ENCODE measurements around the gene PPT1. TPM values are rescaled to one million over a fixed set of nuclear protein-coding genes. Genes with fewer than 3 reads are reported as not detected.
"Not testable (repeated sequence)": the region's sequence is repeated elsewhere in the genome, so short reads cannot be mapped to it uniquely, and the experiment has no call there.

The PPT1 gene
- total RNA-seq, 1 donor from 2014 or later, result 102 TPM

GRCh38 chr1:40040511-40041465 is 56.3 kb downstream of the PPT1 start, which contains the start of gene CAP1:
CAP1 (plus strand) TSS chr1:40040729; CDS start chr1:40059347, 18,618 bp downstream.
- Mint-ChIP-seq H3K9me3 (no peaks in the 10 kb centered on the region), H3K27me3 (no peaks in the 10 kb centered on the region), H3K4me1 (peaks cover 60% of the 10 kb centered on the region), H3K36me3 (ENCODE audit: low read depth) (peaks cover 43% of the 10 kb centered on the region), H3K4me3 (peak within 1 kb of the TSS; percentile 93), H3K27ac (peak within 1 kb of the TSS; percentile 95)
- peak; percentile 100 for DNase-seq
- intact Hi-C loops (cut with micrococcal nuclease), result loop anchor here (1.0 to 5.0 kb wide), 5 partner anchors 18 to 938 kb away; partner anchors contain the start of genes CTPS1, MFSD2A and ZMPSTE24

DNA sequence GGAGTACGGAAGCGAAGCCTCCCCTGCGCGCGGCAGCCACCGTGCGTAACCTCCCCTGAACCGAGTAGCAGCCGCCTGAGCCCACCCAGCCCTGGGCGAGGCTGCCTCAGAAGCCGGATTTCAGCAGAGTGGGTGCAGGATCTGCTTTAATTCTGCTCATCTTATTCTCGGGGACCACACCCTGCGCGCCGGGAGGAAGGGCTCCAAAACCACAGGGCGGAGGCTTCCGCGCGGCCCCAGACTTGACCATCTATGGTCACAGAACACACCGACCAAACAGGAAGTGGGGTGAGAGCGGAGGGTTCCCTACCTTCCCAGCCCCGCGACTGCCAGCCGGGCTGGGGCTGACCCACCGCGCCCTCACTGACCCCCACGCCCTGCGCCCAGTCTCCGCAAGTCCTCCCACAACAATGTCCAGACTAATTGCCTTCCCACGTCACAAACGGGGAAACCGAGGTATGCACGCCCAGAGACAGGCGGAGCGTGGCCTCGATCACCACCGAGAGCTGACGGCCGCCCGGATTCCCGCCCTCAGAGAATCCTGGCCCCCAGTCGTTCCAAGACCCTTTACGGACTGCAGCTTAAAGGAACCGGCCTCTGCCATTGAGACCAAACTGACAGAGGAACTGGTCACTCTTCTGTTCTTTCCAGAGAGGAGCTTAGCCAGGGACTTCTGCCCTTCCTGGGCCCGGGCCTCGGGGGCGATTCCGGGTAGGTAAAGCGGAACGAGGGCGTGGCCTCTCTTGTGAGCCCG is 57.1 kb downstream of the PPT1 start:
- DNase-seq, result peak; percentile 95
- intact Hi-C loops (cut with micrococcal nuclease), result loop anchor here (1.0 to 5.0 kb wide), 5 partner anchors 19 to 939 kb away; partner anchors contain the start of genes CTPS1, MFSD2A and ZMPSTE24
- Mint-ChIP-seq H3K4me3 (peak overlapping the region; percentile 93), H3K27ac (peak overlapping the region; percentile 95), H3K9me3 (no peaks in the 10 kb centered on the region), H3K4me1 (peaks cover 55% of the 10 kb centered on the region), H3K27me3 (no peaks in the 10 kb centered on the region), H3K36me3 (ENCODE audit: low read depth) (peaks cover 34% of the 10 kb centered on the region)

- peak overlapping the region; percentile 95 for H3K27ac Mint-ChIP-seq
- no peak for DNase-seq
- intact Hi-C loops (cut with micrococcal nuclease), result no loop called here
- H3K36me3 Mint-ChIP-seq (ENCODE audit: low read depth), result peaks cover 30% of the 10 kb centered on the region
- H3K4me1 Mint-ChIP-seq, result peaks cover 56% of the 10 kb centered on the region
- no peaks in the 10 kb centered on the region for H3K9me3 Mint-ChIP-seq
- H3K27me3 Mint-ChIP-seq, result no peaks in the 10 kb centered on the region
- peak overlapping the region; percentile 93 for H3K4me3 Mint-ChIP-seq
Measured at GRCh38 chr1:40039245-40039756, 57.8 kb downstream of the PPT1 start.

DNA sequence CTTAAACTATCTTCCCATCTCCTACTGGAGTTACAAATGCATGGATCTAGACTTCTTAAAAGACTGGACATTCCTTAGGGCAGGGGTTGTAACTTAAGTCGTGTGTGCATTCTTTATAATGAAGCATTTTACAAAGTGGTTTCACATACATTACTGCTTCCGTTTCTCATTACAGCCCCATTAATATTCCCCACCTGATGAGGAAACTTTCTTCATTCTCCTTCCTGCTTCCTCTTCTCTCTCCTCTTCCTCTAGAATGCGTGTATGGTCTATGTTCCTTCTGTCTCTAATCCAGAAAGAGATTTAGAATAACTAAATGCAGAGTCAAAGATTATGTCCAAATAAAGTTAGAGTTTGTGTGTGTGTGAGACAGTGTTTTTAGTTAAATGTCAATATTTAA is 58.4 kb downstream of the PPT1 start:
- peaks cover 52% of the 10 kb centered on the region for H3K4me1 Mint-ChIP-seq
- no peaks in the 10 kb centered on the region for H3K27me3 Mint-ChIP-seq

DNA sequence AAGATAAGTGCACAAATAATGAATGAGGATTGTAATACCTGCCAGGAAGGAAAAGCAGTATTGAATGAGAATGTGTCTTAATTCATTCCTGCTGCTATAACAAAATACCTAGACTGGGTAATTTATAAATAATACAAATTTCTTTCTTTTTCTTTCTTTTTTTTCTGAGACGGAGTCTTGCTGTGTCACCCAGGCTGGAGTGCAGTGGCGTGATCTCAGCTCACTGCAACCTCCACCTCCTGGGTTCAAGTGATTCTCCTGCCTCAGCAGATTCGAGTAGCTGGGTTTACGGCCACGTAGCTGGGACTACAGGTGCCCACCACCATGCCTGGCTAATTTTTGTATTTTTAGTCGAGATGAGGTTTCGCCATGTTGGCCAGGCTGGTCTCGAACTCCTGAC is 59.8 kb downstream of the PPT1 start:
- DNase-seq; H3K9me3 Mint-ChIP-seq; H3K27ac Mint-ChIP-seq; H3K27me3 Mint-ChIP-seq; H3K4me3 Mint-ChIP-seq; intact Hi-C loops (cut with micrococcal nuclease): not testable (repeated sequence)
- peaks cover 15% of the 10 kb centered on the region for H3K36me3 Mint-ChIP-seq (ENCODE audit: low read depth)
- peaks cover 41% of the 10 kb centered on the region for H3K4me1 Mint-ChIP-seq

More for the DNA sequence above, 58.4 kb downstream of the PPT1 start:
- no peaks in the 10 kb centered on the region for H3K9me3 Mint-ChIP-seq
- peak overlapping the region; percentile 79 for H3K27ac Mint-ChIP-seq
- H3K36me3 Mint-ChIP-seq (ENCODE audit: low read depth), result peaks cover 25% of the 10 kb centered on the region
- intact Hi-C loops (cut with micrococcal nuclease), result no loop called here
- peak overlapping the region; percentile 93 for H3K4me3 Mint-ChIP-seq
- no peak for DNase-seq

DNA sequence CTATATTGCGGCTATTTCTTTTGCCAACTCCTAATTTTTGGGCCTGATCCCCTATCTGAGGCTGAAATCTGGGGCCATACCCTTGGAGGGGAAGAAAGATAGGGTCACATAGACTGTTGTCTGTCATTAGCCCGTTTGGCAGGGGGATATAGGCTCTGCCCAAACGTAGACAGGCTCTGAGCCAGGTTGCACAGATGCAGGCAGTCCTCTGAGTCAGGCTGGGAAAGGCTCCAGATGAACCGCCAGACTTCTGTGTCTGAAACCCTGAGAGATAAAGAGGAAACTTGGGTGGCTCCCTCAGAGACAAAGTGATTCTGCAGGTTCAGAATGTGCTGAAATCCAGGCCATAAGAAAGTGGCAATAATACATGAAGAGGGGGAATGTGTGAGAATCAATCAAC is 60.5 kb downstream of the PPT1 start:
- peak; percentile 57 for DNase-seq
- no peaks in the 10 kb centered on the region for H3K27me3 Mint-ChIP-seq
- peaks cover 10% of the 10 kb centered on the region for H3K36me3 Mint-ChIP-seq (ENCODE audit: low read depth)
- intact Hi-C loops (cut with micrococcal nuclease), result no loop called here
- H3K9me3 Mint-ChIP-seq, result no peaks in the 10 kb centered on the region
- H3K27ac Mint-ChIP-seq, result no peak overlapping the region
- peaks cover 38% of the 10 kb centered on the region for H3K4me1 Mint-ChIP-seq
- no peak overlapping the region for H3K4me3 Mint-ChIP-seq

- Mint-ChIP-seq H3K27me3 (peaks cover 6% of the 10 kb centered on the region), H3K36me3 (ENCODE audit: low read depth) (peaks cover 2% of the 10 kb centered on the region), H3K27ac (peak overlapping the region; percentile 44), H3K9me3 (no peaks in the 10 kb centered on the region), H3K4me1 (peaks cover 38% of the 10 kb centered on the region), H3K4me3 (peak overlapping the region; percentile 27)
- peak; percentile 71 for DNase-seq
- intact Hi-C loops (cut with micrococcal nuclease), result loop anchor here (5.0 kb wide), 1 partner anchor 118 kb away; no protein-coding TSS in a partner anchor
Measured at GRCh38 chr1:40034869-40035268, 62.2 kb downstream of the PPT1 start.

DNA sequence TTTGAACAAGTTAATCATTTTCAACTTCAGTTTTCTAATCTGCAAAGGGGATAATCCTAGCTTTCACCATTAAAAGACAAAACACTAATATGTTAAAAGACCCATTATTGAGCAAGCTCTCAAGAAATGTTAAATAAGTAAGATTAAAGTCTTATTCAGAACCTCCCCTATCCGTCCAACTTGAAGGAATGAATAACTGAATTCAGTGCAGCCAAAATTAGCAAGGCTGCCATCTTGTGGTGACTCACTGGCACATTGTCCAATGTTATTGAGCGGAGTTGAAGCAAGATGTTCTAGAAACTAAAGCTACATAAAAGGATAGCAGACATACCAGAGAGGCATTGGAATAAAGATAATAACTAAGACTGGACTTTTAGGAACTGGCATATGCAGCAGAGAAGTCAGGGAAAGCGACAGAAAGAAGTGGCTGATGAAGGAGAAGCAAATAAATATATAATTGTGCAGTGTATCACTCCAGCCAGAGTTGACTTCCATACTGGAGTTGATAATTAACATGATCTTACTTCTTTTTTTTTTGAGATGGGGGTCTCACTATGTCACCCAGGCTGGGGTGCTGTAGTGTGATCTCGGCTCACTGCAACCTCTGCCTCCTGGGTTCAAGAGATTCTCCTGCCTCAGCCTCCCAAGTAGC is 64.7 kb downstream of the PPT1 start:
- peak; percentile 86 for DNase-seq
- Mint-ChIP-seq H3K27ac (peak overlapping the region; percentile 3), H3K4me1 (peaks cover 27% of the 10 kb centered on the region), H3K36me3 (ENCODE audit: low read depth) (no peaks in the 10 kb centered on the region), H3K4me3 (no peak overlapping the region), H3K9me3 (no peaks in the 10 kb centered on the region), H3K27me3 (peaks cover 15% of the 10 kb centered on the region)
- intact Hi-C loops (cut with micrococcal nuclease), result loop anchor here (5.0 kb wide), 1 partner anchor 115 kb away; no protein-coding TSS in a partner anchor

DNA sequence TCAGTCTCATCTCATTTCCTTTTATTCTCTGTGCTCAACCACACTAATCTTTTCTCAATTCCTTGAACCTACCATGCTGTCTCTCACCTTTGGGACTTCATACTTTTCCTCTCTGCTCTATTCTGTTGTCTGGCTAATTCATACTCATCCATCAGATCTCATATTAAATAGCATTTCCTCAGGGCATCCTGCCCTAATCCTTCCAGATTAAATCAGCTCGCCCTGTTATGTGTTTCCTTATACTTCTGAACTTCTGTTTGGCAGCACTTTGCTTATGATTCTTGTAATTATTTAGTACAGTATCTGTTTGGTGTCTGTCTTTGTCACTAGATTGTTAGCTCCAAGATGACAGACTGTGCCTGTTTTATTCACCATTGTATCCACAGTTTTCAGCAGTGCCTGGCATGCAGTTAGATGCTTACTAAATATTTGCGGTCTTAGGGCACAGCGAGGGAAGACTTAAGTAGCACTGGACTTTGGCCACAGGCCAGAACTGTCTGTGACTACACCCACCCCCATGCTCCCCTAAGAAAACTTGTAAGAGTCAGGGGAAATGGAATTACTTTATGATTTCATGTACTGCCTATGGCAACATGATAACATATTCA is 66.4 kb downstream of the PPT1 start:
- intact Hi-C loops (cut with micrococcal nuclease), result loop anchor here (5.0 kb wide), 1 partner anchor 113 kb away; no protein-coding TSS in a partner anchor
- Mint-ChIP-seq H3K27me3 (peaks cover 17% of the 10 kb centered on the region), H3K4me3 (no peak overlapping the region), H3K27ac (no peak overlapping the region), H3K9me3 (peaks cover 4% of the 10 kb centered on the region), H3K4me1 (peaks cover 21% of the 10 kb centered on the region), H3K36me3 (ENCODE audit: low read depth) (peaks cover 3% of the 10 kb centered on the region)
- no peak for DNase-seq

DNA sequence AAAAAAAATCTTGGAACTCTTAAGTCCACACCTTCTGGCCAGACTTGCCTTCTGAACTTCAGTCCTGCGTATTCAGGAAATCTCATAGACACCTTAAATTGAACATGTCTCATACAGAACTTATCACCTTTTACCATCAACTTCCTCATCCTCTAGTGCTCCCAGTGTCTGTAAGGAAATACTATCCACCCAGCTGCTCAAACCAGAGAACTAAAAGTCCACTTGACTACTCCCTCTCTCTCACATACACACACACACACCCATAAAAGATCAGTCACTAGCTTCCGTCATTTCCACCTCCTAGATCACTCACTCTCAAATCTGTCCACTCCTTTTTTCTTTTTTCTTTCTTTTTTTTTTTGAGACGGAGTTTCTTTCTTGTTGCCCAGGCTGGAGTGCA is 67.4 kb downstream of the PPT1 start:
- no peak overlapping the region for H3K27ac Mint-ChIP-seq
- H3K4me3 Mint-ChIP-seq, result no peak overlapping the region
- no peak for DNase-seq
- peaks cover 19% of the 10 kb centered on the region for H3K27me3 Mint-ChIP-seq
- H3K9me3 Mint-ChIP-seq, result peaks cover 4% of the 10 kb centered on the region
- intact Hi-C loops (cut with micrococcal nuclease), result loop anchor here (5.0 kb wide), 1 partner anchor 112 kb away; no protein-coding TSS in a partner anchor
- peaks cover 3% of the 10 kb centered on the region for H3K36me3 Mint-ChIP-seq (ENCODE audit: low read depth)
- peaks cover 16% of the 10 kb centered on the region for H3K4me1 Mint-ChIP-seq

DNA sequence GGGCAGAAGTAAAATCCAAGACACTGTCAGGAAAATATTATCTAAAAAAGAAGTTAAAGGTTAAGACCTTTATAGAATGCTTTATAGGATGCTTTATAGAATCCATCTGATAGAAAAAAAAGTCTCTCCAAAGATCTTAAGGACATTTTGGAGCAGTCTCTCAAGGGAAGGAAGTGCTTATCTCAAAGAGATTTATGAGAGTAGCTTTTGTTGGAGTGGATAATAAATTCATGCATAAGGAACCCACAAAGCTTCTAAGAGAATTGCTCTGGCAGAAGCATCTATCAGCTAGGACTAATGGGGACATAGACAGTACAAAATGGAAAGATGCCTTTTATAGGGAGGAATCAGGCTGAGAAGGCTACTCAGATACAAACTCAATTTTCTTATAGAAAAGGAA is 69.4 kb downstream of the PPT1 start:
- peaks cover 8% of the 10 kb centered on the region for H3K9me3 Mint-ChIP-seq
- H3K27me3 Mint-ChIP-seq, result peaks cover 23% of the 10 kb centered on the region
- intact Hi-C loops (cut with micrococcal nuclease), result no loop called here
- H3K27ac Mint-ChIP-seq, result no peak overlapping the region
- peaks cover 3% of the 10 kb centered on the region for H3K36me3 Mint-ChIP-seq (ENCODE audit: low read depth)
- no peak overlapping the region for H3K4me3 Mint-ChIP-seq
- no peak for DNase-seq
- peaks cover 13% of the 10 kb centered on the region for H3K4me1 Mint-ChIP-seq

DNA sequence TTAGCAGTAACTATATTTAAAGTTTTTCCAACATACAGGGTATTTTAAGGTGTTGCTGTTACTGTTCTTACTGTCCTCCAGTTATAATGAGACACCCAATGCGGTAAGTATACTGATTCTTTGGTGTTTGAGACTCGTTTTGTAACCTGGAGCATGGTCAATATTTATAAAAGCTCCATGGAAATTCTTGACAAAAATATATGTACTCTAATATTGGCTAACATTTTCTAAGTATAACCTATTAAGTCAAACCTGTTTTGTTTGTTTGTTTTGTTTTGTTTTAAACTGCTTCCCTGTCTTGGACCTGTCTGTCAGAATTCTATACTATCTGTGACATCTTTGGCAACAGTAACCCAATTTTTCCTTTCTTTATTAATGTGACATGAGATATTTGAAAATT is 72.4 kb downstream of the PPT1 start:
- DNase-seq, result no peak
- Mint-ChIP-seq H3K27ac (no peak overlapping the region), H3K36me3 (ENCODE audit: low read depth) (peaks cover 3% of the 10 kb centered on the region), H3K9me3 (peaks cover 8% of the 10 kb centered on the region), H3K4me3 (no peak overlapping the region), H3K27me3 (peaks cover 19% of the 10 kb centered on the region), H3K4me1 (peaks cover 2% of the 10 kb centered on the region)
- intact Hi-C loops (cut with micrococcal nuclease), result no loop called here
